GM21381 (cell line): ENCODE data around the gene LENEP.

Experiments
- ATAC-seq: cut with Tn5 transposase; IDR thresholded peaks from one replicate; pipeline ENCODE4 v1.9.1; 2021; ENCODE audit warnings: mild to moderate bottlenecking, moderate library complexity; ENCODE audit not compliant: unreplicated experiment

The LENEP gene

GRCh38 chr1:155024315-155024714, 30.9 kb downstream of the LENEP start:
- ATAC-seq = no peak

- ATAC-seq = no peak
These were observed 32.8 kb downstream of the LENEP start for GRCh38 chr1:155026154-155026553.

GRCh38 chr1:155026588-155026987, 33.2 kb downstream of the LENEP start:
- ATAC-seq = no peak

GRCh38 chr1:155029513-155030242, 36.3 kb downstream of the LENEP start:
- no peak for ATAC-seq

GRCh38 chr1:155030243-155030795, 36.9 kb downstream of the LENEP start:
- ATAC-seq = no peak

- ATAC-seq = no peak
These were observed 37.5 kb downstream of the LENEP start for GRCh38 chr1:155030899-155031298.

GRCh38 chr1:155032886-155033285, 39.5 kb downstream of the LENEP start:
- ATAC-seq = no peak

GRCh38 chr1:155033524-155033923, 40.1 kb downstream of the LENEP start, which contains the start of the genes DCST1 and DCST2:
DCST1 (plus strand) TSS chr1:155033824; CDS start chr1:155034037, 213 bp downstream.
DCST2 (minus strand) TSS chr1:155033781; CDS start chr1:155033701, 80 bp downstream.
- no peak for ATAC-seq

GRCh38 chr1:155034318-155035208, 41.2 kb downstream of the LENEP start:
- ATAC-seq = no peak

GRCh38 chr1:155035936-155036335, 42.5 kb downstream of the LENEP start:
- ATAC-seq = no peak

- no peak for ATAC-seq
These were observed 43.7 kb downstream of the LENEP start for GRCh38 chr1:155037043-155037442.

GRCh38 chr1:155037851-155038441, 44.6 kb downstream of the LENEP start:
- ATAC-seq = no peak

GRCh38 chr1:155038602-155039307, 45.4 kb downstream of the LENEP start:
- no peak for ATAC-seq

- ATAC-seq = no peak
These were observed 45.9 kb downstream of the LENEP start for GRCh38 chr1:155039308-155039669.

- ATAC-seq = no peak
These were observed 47.1 kb downstream of the LENEP start for GRCh38 chr1:155040358-155041093.

GRCh38 chr1:155042789-155043188, 49.4 kb downstream of the LENEP start:
- ATAC-seq = no peak

- no peak for ATAC-seq
These were observed 49.9 kb downstream of the LENEP start for GRCh38 chr1:155043301-155043702.

- ATAC-seq = no peak
These were observed 50.4 kb downstream of the LENEP start for GRCh38 chr1:155043793-155044192.
